Cardiac muscle cell (in vitro differentiated cells and primary cell): Measurements from ENCODE around the gene DPYSL5. TPM values are rescaled to one million over a fixed set of nuclear protein-coding genes. Genes with fewer than 3 reads are reported as not detected.

Experiments used
- DNase-seq, 2 donors: peaks; one replicate each; pipeline versions ENCODE4 v3.0.0 to v3.0.0-alpha.2; 2010 to 2017; ENCODE audit warnings: low read depth in 1 of 2, low spot score in 1 of 2
- H3K27ac ChIP-seq: fragments of 200-600 bp; sonication (generic); 2 replicates; pipeline ENCODE4 v1.5.1; 2016
- H3K27me3 ChIP-seq: fragments of 200-600 bp; sonication (generic); 2 replicates; pipeline ENCODE4 v1.6.0; 2016; ENCODE audit warnings: control low read depth
- H3K36me3 ChIP-seq: fragments of 200-600 bp; sonication (generic); 2 replicates; pipeline ENCODE4 v1.5.1; 2016; ENCODE audit warnings: control low read depth
- H3K4me1 ChIP-seq: fragments of 200-600 bp; sonication (generic); 2 replicates; pipeline ENCODE4 v1.8.1; 2017; ENCODE audit warnings: low read depth, mild to moderate bottlenecking, mixed run types
- H3K4me3 ChIP-seq: fragments of 200-600 bp; sonication (generic); 2 replicates; pipeline ENCODE4 v1.5.1; 2016; ENCODE audit warnings: mild to moderate bottlenecking
- H3K9me3 ChIP-seq: fragments of 200-600 bp; sonication (generic); 2 replicates; pipeline ENCODE4 v1.5.1; 2017; ENCODE audit warnings: low read depth, mild to moderate bottlenecking, control low read depth
- CTCF ChIP-seq: IDR thresholded peaks from 2 replicates; pipeline ENCODE4 v1.5.1; 2012; ENCODE audit warnings: low read depth, mild to moderate bottlenecking, low read length
- polyA plus RNA-seq: library from polyadenylated mRNA; unstranded; fragments of >200 nt; fragmentation: Nextera tagmentation; extraction: Ambion mirVana; gene quantifications from 2 replicates; pipeline ENCODE4 v1.2.1, GENCODE V29; 2016
- total RNA-seq: library from RNA; depleted of rRNA; stranded (reverse); fragments of >200 nt; gene quantifications from 2 replicates; pipeline ENCODE4 v1.2.3, GENCODE V29; 2016

The DPYSL5 gene
- total and polyA plus RNA-seq, 2 experiments from 2014 or later: 4.1 to 5.6 TPM

DNA sequence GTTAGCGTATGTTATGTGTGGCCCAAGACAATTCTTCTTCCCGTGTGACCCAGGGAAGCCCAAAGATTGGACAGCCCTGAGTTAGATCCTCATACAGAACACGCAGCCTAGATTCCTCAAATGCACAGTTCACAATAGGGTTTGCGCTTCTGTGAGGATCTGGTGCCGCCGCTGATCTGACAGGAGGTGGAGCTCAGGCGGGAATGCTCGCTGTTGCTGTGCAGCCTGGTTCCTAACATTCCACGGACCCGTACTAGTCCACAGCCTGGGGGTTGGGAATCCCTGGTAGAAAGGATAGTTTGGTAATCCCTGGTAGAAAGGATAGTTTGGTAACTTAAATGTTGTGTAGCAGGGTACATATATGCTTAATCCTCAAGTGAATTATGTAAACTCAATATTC, 149.5 kb downstream of the DPYSL5 start:
- no peaks in the 10 kb centered on the region for H3K9me3 ChIP-seq
- peaks cover 9% of the 10 kb centered on the region for H3K4me1 ChIP-seq
- TF ChIP-seq CTCF: no peak
- no peaks in the 10 kb centered on the region for H3K27me3 ChIP-seq
- no peak overlapping the region for H3K27ac ChIP-seq
- no peaks in the 10 kb centered on the region for H3K36me3 ChIP-seq
- no peak for DNase-seq
- no peak overlapping the region for H3K4me3 ChIP-seq

- no peaks in the 10 kb centered on the region for H3K27me3 ChIP-seq
These were observed 150.4 kb downstream of the DPYSL5 start for GRCh38 chr2:26998323-26998722.

More at GRCh38 chr2:26998323-26998722, 150.4 kb downstream of the DPYSL5 start:
- H3K27ac ChIP-seq: peak overlapping the region; percentile 3
- TF ChIP-seq CTCF: no peak
- H3K4me1 ChIP-seq: peaks cover 18% of the 10 kb centered on the region
- H3K36me3 ChIP-seq: no peaks in the 10 kb centered on the region
- H3K4me3 ChIP-seq: no peak overlapping the region
- no peaks in the 10 kb centered on the region for H3K9me3 ChIP-seq
- DNase-seq: no peak

Other genes starting within 250 kb of the DPYSL5 start
- 0.49 TPM in 1 of 2 replicates, not detected in the other for gene CIB4, start 206.8 kb upstream of the DPYSL5 start, total RNA-seq
- not detected in 2 replicates for gene CIB4, start 206.8 kb upstream of the DPYSL5 start, polyA plus RNA-seq
- gene KCNK3, start 155.4 kb upstream of the DPYSL5 start, total RNA-seq: 2.9 and 6.2 TPM in 2 replicates
- 3.1 and 3.5 TPM in 2 replicates for gene KCNK3, start 155.4 kb upstream of the DPYSL5 start, polyA plus RNA-seq
- gene SLC35F6, start 83.8 kb upstream of the DPYSL5 start, total RNA-seq: 11.2 and 21.4 TPM in 2 replicates
- 4.2 and 7.2 TPM in 2 replicates for gene SLC35F6, start 83.8 kb upstream of the DPYSL5 start, polyA plus RNA-seq
- gene CENPA, start 62.1 kb upstream of the DPYSL5 start, total RNA-seq: 1.9 and 18.6 TPM in 2 replicates
- gene CENPA, start 62.1 kb upstream of the DPYSL5 start, polyA plus RNA-seq: 5.1 and 51.8 TPM in 2 replicates
- gene MAPRE3, start 122.5 kb downstream of the DPYSL5 start, total RNA-seq: 75.9 and 143 TPM in 2 replicates
- 212 TPM in 2 replicates for gene MAPRE3, start 122.5 kb downstream of the DPYSL5 start, polyA plus RNA-seq
- gene TMEM214, start 184.8 kb downstream of the DPYSL5 start, total RNA-seq: 38.9 and 48.5 TPM in 2 replicates
- gene TMEM214, start 184.8 kb downstream of the DPYSL5 start, polyA plus RNA-seq: 46.9 and 66.3 TPM in 2 replicates
- 52.0 and 52.5 TPM in 2 replicates for gene AGBL5, start 203.5 kb downstream of the DPYSL5 start, total RNA-seq
- 67.0 and 77.7 TPM in 2 replicates for gene AGBL5, start 203.5 kb downstream of the DPYSL5 start, polyA plus RNA-seq
- gene OST4, start 223.5 kb downstream of the DPYSL5 start, total RNA-seq: 289 and 303 TPM in 2 replicates
- gene OST4, start 223.5 kb downstream of the DPYSL5 start, polyA plus RNA-seq: 768 and 779 TPM in 2 replicates
- 18.5 and 20.2 TPM in 2 replicates for gene EMILIN1, start 230.5 kb downstream of the DPYSL5 start, total RNA-seq
- 12.2 and 15.6 TPM in 2 replicates for gene EMILIN1, start 230.5 kb downstream of the DPYSL5 start, polyA plus RNA-seq
- 9.0 and 9.6 TPM in 2 replicates for gene KHK, start 238.6 kb downstream of the DPYSL5 start, total RNA-seq
- gene KHK, start 238.6 kb downstream of the DPYSL5 start, polyA plus RNA-seq: 12.9 and 19.2 TPM in 2 replicates